Erythroblast (primary cell): ENCODE data around the gene ELOF1.

ENCODE experiments used
- DNase-seq, 2 experiments: peaks; one replicate each; lab custom pipeline; 2025; lab: John Stamatoyannopoulos, UW
- GATA1 ChIP-seq: IDR thresholded peaks from 2 replicates; pipeline ENCODE4 v1.6.1; 2011; ENCODE audit warnings: low read depth, mild to moderate bottlenecking, control low read depth, low read length, moderate library complexity
- POLR2A ChIP-seq: IDR thresholded peaks from 2 replicates; pipeline ENCODE4 v1.6.1; 2011; ENCODE audit warnings: mild to moderate bottlenecking, low read length

Gene ELOF1

GRCh38 chr19:11504502-11505031 lies 54.5 kb downstream of the ELOF1 start:
- no peak for DNase-seq
- TF ChIP-seq POLR2A (no peak), GATA1 (no peak)
